HG03175 (cell line): Measurements from ENCODE around the gene AOX1.
"Not testable (repeated sequence)": the region's sequence is repeated elsewhere in the genome, so short reads cannot be mapped to it uniquely, and the experiment has no call there.

Experiments
- ATAC-seq: cut with Tn5 transposase; IDR thresholded peaks from one replicate; pipeline ENCODE4 v1.9.1; 2021; ENCODE audit warnings: mild to moderate bottlenecking, moderate library complexity; ENCODE audit not compliant: unreplicated experiment

AOX1 gene

GRCh38 chr2:200625282-200625681 lies 39.5 kb downstream of the AOX1 start:
- no peak for ATAC-seq

GRCh38 chr2:200625958-200626363 lies 40.1 kb downstream of the AOX1 start:
- no peak for ATAC-seq

GRCh38 chr2:200627110-200627770 lies 41.4 kb downstream of the AOX1 start:
- no peak for ATAC-seq

- ATAC-seq: not testable (repeated sequence)
These were observed 42.6 kb downstream of the AOX1 start for GRCh38 chr2:200628461-200628860.

- no peak for ATAC-seq
These were observed 45.5 kb downstream of the AOX1 start for GRCh38 chr2:200631287-200631686.

- ATAC-seq: no peak
These were observed 48.6 kb downstream of the AOX1 start for GRCh38 chr2:200634231-200634964.

- no peak for ATAC-seq
These were observed 49.4 kb downstream of the AOX1 start for GRCh38 chr2:200635251-200635650.

GRCh38 chr2:200637901-200638300 lies 52.1 kb downstream of the AOX1 start:
- no peak for ATAC-seq

GRCh38 chr2:200640176-200640575 lies 54.4 kb downstream of the AOX1 start:
- no peak for ATAC-seq

GRCh38 chr2:200640901-200641300 lies 55.1 kb downstream of the AOX1 start:
- no peak for ATAC-seq

GRCh38 chr2:200648518-200649281 lies 62.9 kb downstream of the AOX1 start:
- ATAC-seq: not testable (repeated sequence)

GRCh38 chr2:200649724-200650123 lies 63.9 kb downstream of the AOX1 start:
- ATAC-seq: no peak

- ATAC-seq: no peak
These were observed 64.4 kb downstream of the AOX1 start for GRCh38 chr2:200650195-200650594.

GRCh38 chr2:200652158-200652557 lies 66.3 kb downstream of the AOX1 start:
- no peak for ATAC-seq

- ATAC-seq: no peak
These were observed 67.2 kb downstream of the AOX1 start for GRCh38 chr2:200653021-200653420.

GRCh38 chr2:200654823-200655222 lies 69.0 kb downstream of the AOX1 start:
- no peak for ATAC-seq

- ATAC-seq: no peak
These were observed 70.2 kb downstream of the AOX1 start for GRCh38 chr2:200655918-200656580.

- no peak for ATAC-seq
These were observed 72.6 kb downstream of the AOX1 start for GRCh38 chr2:200658278-200658864.

- no peak for ATAC-seq
These were observed 73.6 kb downstream of the AOX1 start for GRCh38 chr2:200659410-200659809.

- ATAC-seq: no peak
These were observed 75.7 kb downstream of the AOX1 start for GRCh38 chr2:200661477-200661876.

GRCh38 chr2:200662727-200663126 lies 76.9 kb downstream of the AOX1 start:
- no peak for ATAC-seq
